GM12872 (cell line): ENCODE data around the gene RFX2.

Experiments used
- TF ChIP-seq, protein P1 (sequence below): IDR thresholded peaks from 3 replicates; pipeline ENCODE4 v1.5.1; 2011; ENCODE audit warnings: low read depth, mild to moderate bottlenecking, low read length, moderate library complexity; ENCODE audit not compliant: insufficient read depth

The RFX2 gene

DNA sequence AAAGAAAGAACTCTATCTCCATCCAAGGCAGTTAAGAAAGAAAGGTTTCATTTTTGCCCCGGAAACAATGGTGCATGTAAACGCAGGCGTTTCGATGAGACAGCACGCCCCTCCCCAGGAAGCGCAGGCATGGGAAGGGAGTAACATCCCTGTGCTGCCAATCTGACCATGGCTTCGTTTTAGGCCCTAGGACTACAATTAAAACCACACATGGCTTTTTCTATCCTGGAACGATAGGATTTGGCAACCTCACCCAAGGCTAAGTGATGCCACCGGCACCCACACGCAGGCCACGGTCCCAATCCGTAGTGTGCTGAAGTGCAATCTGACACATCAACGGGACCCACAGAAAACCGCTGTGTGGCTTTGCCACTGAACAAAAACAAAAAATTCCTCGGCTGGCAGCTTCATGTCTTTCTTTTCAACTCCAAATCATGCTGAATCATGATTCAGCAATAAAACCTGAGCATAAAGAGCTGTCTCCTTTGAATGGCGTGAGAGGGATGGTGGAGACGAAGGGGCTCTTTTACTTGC, 156.6 kb downstream of the RFX2 start:
- TF ChIP-seq, protein P1, sequence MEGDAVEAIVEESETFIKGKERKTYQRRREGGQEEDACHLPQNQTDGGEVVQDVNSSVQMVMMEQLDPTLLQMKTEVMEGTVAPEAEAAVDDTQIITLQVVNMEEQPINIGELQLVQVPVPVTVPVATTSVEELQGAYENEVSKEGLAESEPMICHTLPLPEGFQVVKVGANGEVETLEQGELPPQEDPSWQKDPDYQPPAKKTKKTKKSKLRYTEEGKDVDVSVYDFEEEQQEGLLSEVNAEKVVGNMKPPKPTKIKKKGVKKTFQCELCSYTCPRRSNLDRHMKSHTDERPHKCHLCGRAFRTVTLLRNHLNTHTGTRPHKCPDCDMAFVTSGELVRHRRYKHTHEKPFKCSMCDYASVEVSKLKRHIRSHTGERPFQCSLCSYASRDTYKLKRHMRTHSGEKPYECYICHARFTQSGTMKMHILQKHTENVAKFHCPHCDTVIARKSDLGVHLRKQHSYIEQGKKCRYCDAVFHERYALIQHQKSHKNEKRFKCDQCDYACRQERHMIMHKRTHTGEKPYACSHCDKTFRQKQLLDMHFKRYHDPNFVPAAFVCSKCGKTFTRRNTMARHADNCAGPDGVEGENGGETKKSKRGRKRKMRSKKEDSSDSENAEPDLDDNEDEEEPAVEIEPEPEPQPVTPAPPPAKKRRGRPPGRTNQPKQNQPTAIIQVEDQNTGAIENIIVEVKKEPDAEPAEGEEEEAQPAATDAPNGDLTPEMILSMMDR, result no peak

DNA sequence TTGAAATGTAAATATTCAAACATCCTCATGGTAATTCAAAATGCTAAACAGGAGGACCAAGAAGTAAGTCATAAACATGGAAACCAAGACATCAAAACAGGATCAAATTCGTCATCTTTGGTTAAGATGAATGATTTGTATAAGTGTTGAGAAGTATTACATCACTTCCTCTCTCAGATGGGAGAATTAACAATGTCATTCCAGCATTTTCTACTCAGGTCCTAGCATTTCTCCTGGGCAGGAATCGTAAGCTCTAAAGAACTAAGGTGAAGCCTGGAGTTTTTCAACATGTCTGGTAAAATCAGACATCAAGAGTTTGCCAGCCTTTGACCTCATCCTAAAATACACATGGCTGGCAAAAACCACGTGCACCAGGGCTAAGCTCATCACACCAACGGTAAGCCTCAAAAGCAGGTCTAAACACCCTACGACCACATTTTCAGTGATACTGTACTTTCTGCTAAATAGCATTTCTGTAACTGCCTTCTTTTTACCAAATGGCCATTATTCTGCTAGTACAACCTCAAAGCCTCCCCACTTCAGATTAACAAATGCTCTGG, 157.2 kb downstream of the RFX2 start:
- TF ChIP-seq, protein P1, result no peak

DNA sequence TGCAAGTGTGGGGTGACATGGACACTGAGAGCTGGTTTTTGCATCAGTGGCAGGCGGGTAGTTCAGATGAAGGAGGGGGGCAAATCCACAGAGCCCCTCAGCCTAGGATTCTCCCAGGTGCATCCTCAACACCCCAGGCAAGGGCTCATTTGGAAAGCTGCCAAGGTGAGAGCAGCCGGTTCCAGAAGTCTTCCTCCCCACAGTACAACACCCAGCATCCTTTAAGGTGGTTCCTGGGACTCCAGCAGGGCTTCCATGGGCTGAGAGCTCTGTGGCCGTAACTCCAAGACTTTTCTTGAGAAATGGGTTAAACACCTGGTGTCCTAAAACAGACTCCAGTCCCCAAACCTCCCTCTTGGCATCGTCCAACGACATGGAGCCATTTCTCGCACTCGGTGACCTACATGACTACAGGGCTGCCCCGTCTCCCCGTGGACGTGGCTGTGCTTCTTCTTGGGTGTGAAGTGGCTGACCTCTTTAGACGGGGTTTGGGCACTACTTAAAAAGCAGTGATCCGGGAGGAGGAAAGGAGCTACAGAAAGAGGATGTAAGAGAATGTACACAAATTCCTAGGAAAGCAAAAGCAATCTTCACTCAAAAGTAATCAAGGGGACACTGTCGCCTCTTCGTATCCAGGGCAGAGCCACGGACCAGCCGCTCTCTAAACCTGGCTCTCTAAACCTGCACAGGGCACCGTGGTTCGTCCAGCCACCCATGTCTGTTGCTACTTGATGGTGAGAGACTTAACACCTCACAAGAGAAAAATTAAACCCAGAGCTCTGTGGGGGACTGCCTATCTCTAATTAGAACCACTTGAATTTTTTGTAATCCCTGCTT, 157.9 kb downstream of the RFX2 start:
- TF ChIP-seq, protein P1, result no peak

DNA sequence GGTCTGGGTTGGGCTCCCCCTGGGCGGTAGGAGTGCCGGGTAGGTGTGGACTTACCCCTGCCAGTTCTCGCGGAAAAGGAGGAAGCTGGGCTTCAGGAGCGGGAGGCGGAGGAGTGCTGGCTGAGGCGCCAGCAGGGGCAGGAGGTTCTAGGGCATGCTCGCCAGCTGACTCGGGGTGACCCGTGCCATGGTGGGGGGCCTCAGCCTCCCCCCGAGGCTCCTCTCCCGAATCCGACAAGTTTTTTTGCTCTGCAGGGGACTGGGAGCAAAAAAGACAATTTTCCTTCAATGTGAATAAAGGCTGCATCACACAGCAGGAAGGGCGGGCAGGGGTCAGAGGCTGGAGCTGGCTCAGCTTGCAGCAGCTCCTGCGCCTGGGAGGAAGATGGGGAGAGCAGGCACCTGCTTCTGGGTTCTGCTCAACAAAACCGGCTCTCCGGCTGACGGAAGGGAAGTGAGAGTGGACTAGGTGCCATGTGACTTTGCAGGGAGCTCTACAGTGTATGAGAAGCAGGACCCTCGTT, 158.9 kb downstream of the RFX2 start:
- TF ChIP-seq, protein P1, result no peak

DNA sequence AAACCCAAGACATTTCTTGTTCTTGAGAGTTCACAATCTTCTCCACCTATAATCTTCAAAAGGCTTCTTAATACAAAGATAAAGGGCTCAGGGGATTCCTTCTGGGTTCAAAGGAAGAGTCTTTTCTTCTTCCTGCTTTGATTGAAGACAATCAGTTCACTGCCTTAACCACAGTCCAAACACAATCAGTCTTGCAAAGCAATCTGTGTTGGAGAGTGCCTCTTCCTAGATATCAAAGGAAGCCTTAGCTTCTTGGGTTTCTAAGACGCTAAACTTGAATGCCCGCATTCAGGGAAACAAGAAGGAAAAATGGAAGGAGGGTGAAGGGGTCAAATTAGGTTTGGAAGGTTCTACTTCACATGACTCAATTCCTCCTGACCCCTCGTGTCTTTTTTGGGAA, 159.6 kb downstream of the RFX2 start:
- TF ChIP-seq, protein P1, result no peak

DNA sequence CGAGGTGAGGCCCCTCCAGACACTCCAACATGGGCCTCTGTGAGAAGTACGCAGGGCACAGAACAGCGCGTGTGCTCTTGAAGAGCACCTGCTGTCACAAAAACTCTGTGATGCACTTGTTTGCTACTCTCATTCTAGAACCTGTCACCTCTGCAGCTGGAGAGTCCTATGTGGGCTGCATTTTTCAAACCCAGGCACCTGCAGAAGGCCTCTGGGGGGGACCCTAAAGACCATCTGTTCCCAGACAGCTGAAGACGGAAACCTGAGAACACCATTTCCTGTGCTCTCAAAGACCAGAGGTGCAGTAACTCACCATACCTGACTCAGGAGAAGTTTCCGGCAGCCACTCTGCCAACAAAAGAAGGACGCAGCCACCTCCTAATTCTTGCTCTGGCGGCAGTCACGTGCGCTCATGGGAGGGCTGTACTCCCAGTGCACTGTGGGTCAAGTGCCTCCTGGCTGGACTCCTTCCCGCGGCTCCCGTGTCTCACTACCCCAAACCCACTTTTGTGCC, 160.5 kb downstream of the RFX2 start:
- TF ChIP-seq, protein P1, result no peak
